Muscle of leg (tissue), 11 donors: ENCODE measurements around the gene DLG2. TPM values are rescaled to one million over a fixed set of nuclear protein-coding genes. Genes with fewer than 3 reads are reported as not detected.

Experiments used
- DNase-seq: peaks from one replicate; pipeline ENCODE4 v3.0.0; 2013
- H3K27ac ChIP-seq: one replicate; pipeline ENCODE4 v1.5.1; 2013; ENCODE audit warnings: mild to moderate bottlenecking, low read length, control low read depth
- H3K27me3 ChIP-seq: one replicate; pipeline ENCODE4 v1.6.1; 2013; ENCODE audit warnings: low read length; ENCODE audit not compliant: control insufficient read depth, insufficient read depth
- H3K36me3 ChIP-seq: one replicate; pipeline ENCODE4 v1.6.1; 2013; ENCODE audit warnings: low read length; ENCODE audit not compliant: control insufficient read depth, insufficient read depth
- H3K4me1 ChIP-seq: one replicate; pipeline ENCODE4 v1.6.1; 2013; ENCODE audit warnings: low read length; ENCODE audit not compliant: control insufficient read depth, insufficient read depth
- H3K4me3 ChIP-seq: one replicate; pipeline ENCODE4 v1.5.1; 2013; ENCODE audit warnings: low read length, control low read depth
- H3K9me3 ChIP-seq: replicated peaks from 2 replicates; pipeline ENCODE4 v1.6.1; 2013; ENCODE audit warnings: low read depth, low read length; ENCODE audit not compliant: control insufficient read depth
- WGBS: methylation state at CpG from one replicate; pipeline ENCODE4 v1.1.5; 2013; ENCODE audit warnings: missing lambda C conversion rate; ENCODE audit not compliant: insufficient coverage; 5-methylcytosine and 5-hydroxymethylcytosine counted together
- polyA plus RNA-seq, 8 donors: library from polyadenylated mRNA; unstranded; fragments of 120-200 nt; gene quantifications; one replicate each; pipeline versions ENCODE4 v1.2.1 to v1.2.3, GENCODE V29; 2013; ENCODE audit warnings: inconsistent platforms in 1 of 8, low replicate concordance in 1 of 8; ENCODE audit not compliant: insufficient read length in 8 of 8, insufficient read depth in 1 of 8
- total RNA-seq: library from RNA; stranded (reverse); fragments of 120-200 nt; gene quantifications from one replicate; pipeline ENCODE4 v1.2.4, GENCODE V29; 2013

Gene DLG2
- total and polyA plus RNA-seq, 9 donors, result 6.4 to 19.3 (median 11.0) TPM

DNA sequence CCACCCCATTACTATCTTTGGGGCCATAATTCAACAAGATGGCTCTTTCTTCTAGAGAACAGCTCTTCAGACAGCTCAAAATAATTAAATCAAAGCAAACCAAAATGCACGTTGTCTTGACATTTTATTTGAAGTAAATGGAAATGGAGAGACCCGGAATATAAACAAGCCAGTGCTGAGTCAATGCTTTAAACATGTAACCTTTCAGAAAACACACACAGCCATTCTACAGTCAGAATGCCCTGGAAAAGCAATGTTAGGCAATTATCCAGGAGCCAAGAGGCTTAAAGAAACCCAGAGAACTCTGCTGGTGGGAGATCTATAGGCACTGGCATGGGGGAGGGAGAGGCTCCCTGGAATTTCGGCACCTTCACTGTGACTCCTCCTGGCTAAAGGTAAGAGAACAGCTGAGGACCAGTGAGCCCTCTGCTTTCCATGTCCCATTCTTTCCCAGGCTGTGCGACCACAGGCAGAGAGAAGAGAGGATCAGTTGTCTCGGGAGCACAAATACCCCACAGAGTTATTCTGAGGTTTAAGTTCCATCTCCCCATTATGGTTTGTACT lies 2086.9 kb downstream of the DLG2 start:
- no CpG with 5 or more reads among the region's 5 CpGs for WGBS
- peak overlapping the region; percentile 39 for H3K27ac ChIP-seq
- no peaks in the 10 kb centered on the region for H3K27me3 ChIP-seq
- H3K4me3 ChIP-seq, result no peak overlapping the region
- peak; percentile 46 for DNase-seq
- peaks cover 18% of the 10 kb centered on the region for H3K4me1 ChIP-seq
- no peaks in the 10 kb centered on the region for H3K9me3 ChIP-seq
- no peaks in the 10 kb centered on the region for H3K36me3 ChIP-seq

DNA sequence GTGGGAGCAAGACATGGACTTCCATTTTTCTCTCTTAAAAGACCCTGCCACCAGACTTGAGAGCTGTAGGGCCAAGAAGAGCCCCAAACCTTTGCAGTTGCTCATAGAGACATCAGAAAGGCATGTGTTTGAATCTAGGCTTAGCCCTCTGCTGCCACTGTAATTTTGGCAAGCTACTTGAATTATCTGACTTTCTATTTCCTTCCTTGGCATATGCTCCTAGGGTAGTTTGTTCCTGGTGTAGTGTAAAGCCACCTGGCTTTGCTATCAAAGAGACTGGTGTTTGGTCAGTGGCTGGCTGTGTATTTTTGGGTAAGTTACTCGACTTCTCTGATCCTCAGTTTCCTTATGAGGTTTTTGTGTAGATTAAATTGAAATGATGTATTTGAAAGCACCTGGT lies 2088.9 kb downstream of the DLG2 start:
- H3K4me1 ChIP-seq, result peaks cover 6% of the 10 kb centered on the region
- no peak overlapping the region for H3K4me3 ChIP-seq
- no peaks in the 10 kb centered on the region for H3K27me3 ChIP-seq
- whole genome bisulfite sequencing, result no CpG with 5 or more reads among the region's 1 CpG
- no peak for DNase-seq
- H3K36me3 ChIP-seq, result no peaks in the 10 kb centered on the region
- H3K27ac ChIP-seq, result no peak overlapping the region
- no peaks in the 10 kb centered on the region for H3K9me3 ChIP-seq

DNA sequence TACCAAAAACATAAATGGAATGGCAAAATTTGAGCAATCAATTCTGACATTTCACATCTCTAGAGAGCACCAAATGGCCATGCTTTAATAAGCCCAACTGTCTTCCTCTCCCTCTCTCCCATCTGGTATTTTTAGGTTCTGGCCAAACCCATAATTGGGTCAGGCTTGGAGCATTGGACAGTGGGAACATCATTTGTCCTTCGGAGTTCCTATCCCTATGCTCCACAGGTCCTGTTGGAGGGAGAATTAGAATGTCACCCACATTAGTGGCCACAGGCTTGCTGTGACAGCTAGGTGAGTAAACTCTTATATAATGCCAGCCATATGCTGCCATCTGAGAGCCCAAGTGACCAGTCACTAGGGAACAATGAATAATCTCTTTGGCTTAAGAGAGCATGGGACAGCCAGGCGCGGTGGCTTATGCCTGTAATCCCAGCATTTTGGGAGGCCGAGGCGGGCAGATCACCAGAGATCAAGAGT lies 2090.0 kb downstream of the DLG2 start:
- WGBS, result 94% methylated on average over 4 of the region's 5 CpGs
- Histone ChIP-seq H3K27me3 (no peaks in the 10 kb centered on the region), H3K4me3 (no peak overlapping the region), H3K9me3 (no peaks in the 10 kb centered on the region), H3K36me3 (no peaks in the 10 kb centered on the region), H3K4me1 (peaks cover 3% of the 10 kb centered on the region), H3K27ac (no peak overlapping the region)
- no peak for DNase-seq

DNA sequence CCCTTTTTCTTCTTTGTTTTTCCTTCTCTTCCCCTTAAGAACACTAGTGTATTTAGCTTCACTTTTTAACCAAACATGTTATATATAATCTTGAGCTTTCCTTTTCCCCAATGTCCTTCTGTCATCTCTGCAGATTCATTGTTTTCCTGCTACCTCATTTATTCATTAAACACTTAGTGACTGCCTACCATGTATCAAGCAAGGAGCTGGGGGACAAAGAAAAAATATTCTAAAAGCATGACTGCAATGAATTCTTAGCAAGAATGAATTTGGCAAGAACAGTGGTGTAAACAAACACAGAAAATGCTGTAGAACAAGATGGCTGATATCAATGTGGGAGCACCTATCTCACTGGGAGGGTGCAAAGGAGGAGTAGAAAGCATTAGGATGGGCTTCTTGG lies 2094.0 kb downstream of the DLG2 start:
- no peak for DNase-seq
- Histone ChIP-seq H3K4me1 (no peaks in the 10 kb centered on the region), H3K27me3 (no peaks in the 10 kb centered on the region), H3K4me3 (no peak overlapping the region), H3K36me3 (no peaks in the 10 kb centered on the region), H3K9me3 (no peaks in the 10 kb centered on the region), H3K27ac (no peak overlapping the region)

DNA sequence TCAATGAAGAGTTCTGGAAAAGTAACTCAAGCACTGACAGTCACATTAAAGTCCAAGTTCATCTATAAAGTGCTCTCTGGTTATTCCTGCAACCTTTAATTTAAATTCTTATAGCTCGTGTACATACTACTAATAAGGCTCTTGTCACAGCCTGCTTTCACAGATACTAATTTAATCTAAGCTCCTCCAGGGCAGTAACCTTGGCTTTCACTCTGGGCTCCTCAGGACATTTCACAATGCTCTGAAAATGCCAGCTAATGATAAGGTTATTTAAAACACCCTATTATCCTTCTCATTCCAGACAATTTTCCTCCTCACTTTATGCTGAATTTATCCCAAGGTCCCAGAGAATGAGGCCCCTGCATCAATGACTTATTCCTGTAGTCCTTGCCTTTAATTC lies 2098.3 kb downstream of the DLG2 start:
- H3K4me3 ChIP-seq, result no peak overlapping the region
- no peaks in the 10 kb centered on the region for H3K9me3 ChIP-seq
- H3K27ac ChIP-seq, result no peak overlapping the region
- H3K4me1 ChIP-seq, result no peaks in the 10 kb centered on the region
- WGBS, result 50% methylated on average over 1 of the region's 1 CpG
- no peak for DNase-seq
- H3K27me3 ChIP-seq, result no peaks in the 10 kb centered on the region
- no peaks in the 10 kb centered on the region for H3K36me3 ChIP-seq

DNA sequence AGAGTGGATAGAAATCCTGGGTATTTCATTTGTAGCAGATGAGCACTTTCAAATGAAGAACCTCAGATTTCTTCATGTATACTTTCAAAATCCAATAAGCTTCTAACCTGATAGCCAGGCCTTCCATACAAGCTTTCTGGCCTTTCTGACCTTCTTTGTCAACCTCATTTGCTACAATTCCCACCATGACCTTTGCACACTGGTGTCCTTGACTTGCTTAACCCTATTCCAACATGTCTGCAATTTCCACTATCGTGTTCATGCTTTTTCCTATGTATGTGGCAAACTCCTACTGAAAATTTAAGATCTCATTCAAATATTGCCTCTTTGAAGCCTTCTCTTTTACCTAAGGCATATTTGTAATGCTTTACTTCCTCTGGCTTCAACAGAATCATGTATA lies 2098.9 kb downstream of the DLG2 start:
- Histone ChIP-seq H3K4me3 (no peak overlapping the region), H3K27me3 (no peaks in the 10 kb centered on the region), H3K4me1 (no peaks in the 10 kb centered on the region), H3K9me3 (no peaks in the 10 kb centered on the region), H3K36me3 (no peaks in the 10 kb centered on the region), H3K27ac (no peak overlapping the region)
- DNase-seq, result no peak
- WGBS, result no CpG with 5 or more reads among the region's 1 CpG

DNA sequence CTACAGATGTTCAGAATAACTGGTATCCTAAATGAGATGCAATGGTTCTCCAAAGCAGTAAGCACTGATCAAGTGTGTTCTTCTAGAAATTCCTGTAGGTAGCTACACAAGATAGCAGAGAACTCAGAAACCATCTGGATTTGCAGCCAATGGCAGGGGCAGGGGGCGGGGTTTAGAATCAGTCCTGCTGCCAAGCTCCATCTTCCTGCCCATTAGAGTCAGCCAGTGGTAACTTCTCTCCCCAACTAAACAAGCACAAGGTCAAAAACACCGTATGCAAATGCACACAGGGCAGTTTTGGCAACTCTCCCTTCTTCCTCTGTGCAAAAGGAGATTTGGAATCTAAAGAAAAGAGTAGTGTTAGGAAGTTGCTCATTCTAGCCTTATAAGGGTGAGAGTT lies 2103.5 kb downstream of the DLG2 start:
- Histone ChIP-seq H3K27ac (no peak overlapping the region), H3K9me3 (peaks cover 2% of the 10 kb centered on the region), H3K36me3 (no peaks in the 10 kb centered on the region), H3K4me1 (no peaks in the 10 kb centered on the region), H3K4me3 (no peak overlapping the region), H3K27me3 (no peaks in the 10 kb centered on the region)
- no peak for DNase-seq
- WGBS, result 80% methylated on average over 1 of the region's 2 CpGs

DNA sequence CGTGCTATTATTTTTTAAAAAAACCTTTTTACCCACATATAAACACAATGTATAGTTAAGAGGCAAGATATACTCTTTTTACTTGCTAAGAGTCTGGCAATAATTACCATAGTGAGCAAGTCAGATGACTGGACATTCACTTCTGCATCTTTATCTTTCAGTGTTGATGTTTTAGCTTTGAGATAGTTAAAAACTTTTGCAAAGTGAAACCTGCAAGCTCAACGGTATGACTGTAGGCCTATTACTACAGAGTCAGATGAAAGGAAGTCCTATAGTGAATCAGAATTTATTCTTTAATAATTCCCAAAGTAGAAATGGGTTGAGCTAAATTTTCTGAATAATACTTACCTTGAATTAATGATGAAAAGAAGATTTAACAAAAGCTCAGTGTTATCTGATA lies 2104.2 kb downstream of the DLG2 start:
- no peak overlapping the region for H3K27ac ChIP-seq
- H3K36me3 ChIP-seq, result no peaks in the 10 kb centered on the region
- no CpG with 5 or more reads among the region's 2 CpGs for WGBS
- DNase-seq, result no peak
- no peak overlapping the region for H3K4me3 ChIP-seq
- H3K27me3 ChIP-seq, result no peaks in the 10 kb centered on the region
- peaks cover 6% of the 10 kb centered on the region for H3K9me3 ChIP-seq
- no peaks in the 10 kb centered on the region for H3K4me1 ChIP-seq

DNA sequence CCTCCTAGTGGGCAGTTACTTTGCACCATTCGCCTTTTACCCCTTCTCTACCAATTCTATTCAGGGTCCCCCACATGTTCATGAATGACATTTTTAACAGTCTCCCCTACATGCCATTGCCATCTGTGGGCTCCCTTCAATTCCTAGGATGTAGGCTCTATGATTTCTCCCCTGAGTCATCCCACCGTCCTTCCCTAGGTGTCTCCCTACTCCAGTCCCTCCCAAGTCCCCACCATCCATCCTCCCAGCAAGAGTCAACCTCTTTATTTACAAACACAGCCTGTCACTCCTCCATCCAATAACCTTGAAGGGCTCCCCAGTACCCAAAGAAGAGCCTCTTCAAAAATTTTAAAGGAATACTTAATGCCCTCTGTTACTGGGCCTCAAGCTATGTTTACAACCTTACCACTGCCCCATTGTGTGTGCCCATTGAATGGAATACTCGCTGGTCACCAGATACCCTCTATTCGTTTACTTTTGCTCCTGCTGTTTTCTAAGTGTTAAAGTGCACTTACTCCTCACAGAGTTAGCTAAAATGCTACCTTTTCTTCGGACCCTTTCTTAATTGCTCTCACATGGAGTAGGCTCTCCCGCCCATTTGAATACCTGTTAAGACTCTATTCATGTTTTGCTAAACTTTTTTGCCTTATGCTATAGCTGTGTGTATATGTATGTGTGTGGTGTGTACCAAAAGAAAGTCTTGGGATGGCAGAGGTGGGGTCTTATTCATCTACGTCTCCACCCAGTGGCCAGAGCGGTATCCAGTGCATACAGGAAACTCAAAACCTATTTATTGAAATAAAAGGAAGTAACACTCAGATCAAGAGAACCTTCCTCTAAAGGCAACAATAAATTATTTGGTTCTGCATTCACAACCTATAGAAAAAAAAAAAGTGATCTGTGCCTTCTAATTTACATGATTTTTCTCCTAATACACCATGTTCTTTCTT lies 2105.2 kb downstream of the DLG2 start:
- peak; percentile 34 for DNase-seq
- Histone ChIP-seq H3K4me1 (no peaks in the 10 kb centered on the region), H3K36me3 (no peaks in the 10 kb centered on the region), H3K27me3 (no peaks in the 10 kb centered on the region), H3K27ac (no peak overlapping the region), H3K4me3 (no peak overlapping the region), H3K9me3 (peaks cover 8% of the 10 kb centered on the region)
- 61% methylated on average over 2 of the region's 8 CpGs for WGBS

DNA sequence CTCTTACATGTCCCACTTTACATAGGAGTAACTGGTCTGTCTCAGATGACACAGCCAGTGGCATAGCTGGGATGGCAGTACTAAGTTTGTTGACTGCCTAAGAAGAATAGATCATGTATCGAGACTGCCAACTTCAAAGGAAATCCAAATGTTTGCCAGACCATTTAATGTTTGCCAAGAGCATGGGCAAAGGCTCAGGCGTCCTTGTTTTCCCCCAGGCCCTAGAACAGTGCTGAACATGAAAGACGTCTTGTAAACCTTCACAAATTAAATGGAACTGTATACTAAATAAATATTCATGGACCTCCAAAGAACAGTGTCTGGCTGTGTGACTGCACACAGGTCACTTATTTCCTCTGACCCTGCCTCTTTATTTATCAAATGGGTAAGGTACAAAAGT lies 2106.3 kb downstream of the DLG2 start:
- Histone ChIP-seq H3K27ac (no peak overlapping the region), H3K9me3 (peaks cover 8% of the 10 kb centered on the region), H3K4me3 (no peak overlapping the region), H3K36me3 (no peaks in the 10 kb centered on the region), H3K27me3 (no peaks in the 10 kb centered on the region), H3K4me1 (no peaks in the 10 kb centered on the region)
- no CpG with 5 or more reads among the region's 3 CpGs for WGBS
- no peak for DNase-seq
